Measurements from ENCODE around the gene C1orf74. TPM values are rescaled to one million over a fixed set of nuclear protein-coding genes. Genes with fewer than 3 reads are reported as not detected.
"Not testable (repeated sequence)": the region's sequence is repeated elsewhere in the genome, so short reads cannot be mapped to it uniquely, and the experiment has no call there.

Gene C1orf74
- total RNA-seq, 1 experiment from 2014 or later, result 4.6 TPM

- no peak for TF ChIP-seq ZNF281 (CRISPR knock-in tag; IDR thresholded peaks at IDR 0.05)
- no peak for TF ChIP-seq E2F5 (CRISPR knock-in tag; IDR thresholded peaks at IDR 0.05)
- no peak for TF ChIP-seq JAZF1 (CRISPR knock-in tag; IDR thresholded peaks at IDR 0.05)
- TF ChIP-seq FOXJ3 (CRISPR knock-in tag; IDR thresholded peaks at IDR 0.05; ENCODE audit: borderline replicate concordance), result no peak
- no peak for TF ChIP-seq ZNF317 (CRISPR knock-in tag; IDR thresholded peaks at IDR 0.05; ENCODE audit: borderline replicate concordance, low read depth)
- TF ChIP-seq TEAD4 (CRISPR knock-in tag; IDR thresholded peaks at IDR 0.05), result no peak
- no peak for TF ChIP-seq ZNF416 (CRISPR knock-in tag; IDR thresholded peaks at IDR 0.05)
- TF ChIP-seq GTF2I (CRISPR knock-in tag; conservative IDR thresholded peaks at IDR 0.05), result no peak
- TF ChIP-seq SMAD3 (CRISPR knock-in tag; IDR thresholded peaks at IDR 0.05; ENCODE audit: borderline replicate concordance), result no peak
Measured at GRCh38 chr1:209797978-209798639, 13.8 kb upstream of the C1orf74 start (continued).

- DNase-seq (ENCODE audit: low spot score); H3K9me3 Mint-ChIP-seq; H3K27me3 Mint-ChIP-seq (ENCODE audit: low read depth); H3K4me1 Mint-ChIP-seq; CTCF ChIA-PET; H3K4me3 Mint-ChIP-seq; H3K27ac Mint-ChIP-seq; POLR2A ChIA-PET; ATAC-seq: not testable (repeated sequence)
- H3K36me3 Mint-ChIP-seq, result peaks cover 44% of the 10 kb centered on the region
Measured at GRCh38 chr1:209793711-209794110, 9.4 kb upstream of the C1orf74 start.

GRCh38 chr1:209791920-209792319 is 7.6 kb upstream of the C1orf74 start:
- no peak overlapping the region for H3K4me3 Mint-ChIP-seq
- peaks cover 50% of the 10 kb centered on the region for H3K36me3 Mint-ChIP-seq
- no peaks in the 10 kb centered on the region for H3K4me1 Mint-ChIP-seq
- peaks cover 4% of the 10 kb centered on the region for H3K27me3 Mint-ChIP-seq (ENCODE audit: low read depth)
- DNase-seq (ENCODE audit: low spot score), result no peak
- ChIA-PET POLR2A (no interaction called here), CTCF (no interaction called here)
- no peak for ATAC-seq
- H3K27ac Mint-ChIP-seq, result no peak overlapping the region
- 0 out of 2 replicates have a peak, but pooled peaks cover 7% of the 10 kb centered on the region for H3K9me3 Mint-ChIP-seq
- TF ChIP-seq NFYB (CRISPR knock-in tag; conservative IDR thresholded peaks at IDR 0.05; ENCODE audit: low read depth), result no peak
- TF ChIP-seq FOXP1 (CRISPR knock-in tag; IDR thresholded peaks at IDR 0.05; ENCODE audit: borderline replicate concordance), result no peak
- no peak for TF ChIP-seq NR2C2 (CRISPR knock-in tag; IDR thresholded peaks at IDR 0.05)
- TF ChIP-seq HMGXB4 (CRISPR knock-in tag; IDR thresholded peaks at IDR 0.05), result no peak

- H3K9me3 Mint-ChIP-seq, result 0 out of 2 replicates have a peak, but pooled peaks cover 7% of the 10 kb centered on the region
- no peak overlapping the region for H3K27ac Mint-ChIP-seq
- peaks cover 6% of the 10 kb centered on the region for H3K27me3 Mint-ChIP-seq (ENCODE audit: low read depth)
- CTCF ChIA-PET, result interaction anchor here (1.2 kb wide), 1 partner anchor 15 kb away, joined by 4 read pairs; the partner anchor contains the start of gene IRF6
- DNase-seq (ENCODE audit: low spot score) (no peak), ATAC-seq (no peak)
- no peaks in the 10 kb centered on the region for H3K4me1 Mint-ChIP-seq
- H3K4me3 Mint-ChIP-seq, result no peak overlapping the region
- POLR2A ChIA-PET, result no interaction called here
- peaks cover 50% of the 10 kb centered on the region for H3K36me3 Mint-ChIP-seq
- TF ChIP-seq KAT7 (CRISPR knock-in tag; IDR thresholded peaks at IDR 0.05; ENCODE audit: borderline replicate concordance), result no peak
- TF ChIP-seq NR2C2 (CRISPR knock-in tag; IDR thresholded peaks at IDR 0.05), result no peak
- no peak for TF ChIP-seq ZNF425 (CRISPR knock-in tag; conservative IDR thresholded peaks at IDR 0.05)
- no peak for TF ChIP-seq SOX15 (CRISPR knock-in tag; IDR thresholded peaks at IDR 0.05)
- no peak for TF ChIP-seq STAT6 (CRISPR knock-in tag; conservative IDR thresholded peaks at IDR 0.05; ENCODE audit: low read depth)
- no peak for TF ChIP-seq HMGA2 (CRISPR knock-in tag; IDR thresholded peaks at IDR 0.05)
Measured at GRCh38 chr1:209790286-209791193, 6.2 kb upstream of the C1orf74 start.

All from WTC11 (cell line).